Measurements from ENCODE around the gene FRMD4A. TPM values are rescaled to one million over a fixed set of nuclear protein-coding genes. Genes with fewer than 3 reads are reported as not detected.

FRMD4A gene
- total RNA-seq, 6 donors from 2014 or later = 22.3 to 114 (median 52.3) TPM

GRCh38 chr10:13722747-13723653 lies 607.7 kb downstream of the FRMD4A start:
- no peak overlapping the region for H3K4me3 ChIP-seq
- 96% methylated on average over 4 of the region's 4 CpGs for WGBS, 2 donors
- no peak overlapping the region for H3K27ac ChIP-seq
- DNase-seq (no peak), ATAC-seq (ENCODE audit: low FRiP score in 2 of 2) (no peak)
- no peaks in the 10 kb centered on the region for H3K9me3 ChIP-seq
- no peaks in the 10 kb centered on the region for H3K27me3 ChIP-seq
- peaks cover 14 to 20% (median 17%) of the 10 kb centered on the region in 4 donors for H3K4me1 ChIP-seq
- TF ChIP-seq POLR2A (IDR thresholded peaks at IDR 0.05) = no peak
- no peak for TF ChIP-seq CTCF (IDR thresholded peaks at IDR 0.05)
- TF ChIP-seq EP300 (IDR thresholded peaks at IDR 0.05) = no peak
- no peak for TF ChIP-seq POLR2AphosphoS5 (IDR thresholded peaks at IDR 0.05)
- H3K36me3 ChIP-seq = no peaks in the 10 kb centered on the region

- ATAC-seq (ENCODE audit: low FRiP score in 2 of 2) (no peak), DNase-seq (peak in 1 of 2 donors; percentile 34)
- Histone ChIP-seq H3K4me3 (no peak overlapping the region), H3K9me3 (no peaks in the 10 kb centered on the region), H3K27me3 (no peaks in the 10 kb centered on the region), H3K27ac (no peak overlapping the region), H3K36me3 (no peaks in the 10 kb centered on the region), H3K4me1 (peaks cover 22 to 28% (median 24%) of the 10 kb centered on the region in 4 donors)
- WGBS, 2 donors = 94 to 97% methylated on average over 7 of the region's 7 CpGs
- TF ChIP-seq POLR2A (IDR thresholded peaks at IDR 0.05) (no peak), POLR2AphosphoS5 (IDR thresholded peaks at IDR 0.05) (no peak), CTCF (IDR thresholded peaks at IDR 0.05) (no peak), EP300 (IDR thresholded peaks at IDR 0.05) (no peak)
These were observed 609.2 kb downstream of the FRMD4A start for GRCh38 chr10:13721486-13721885.

- H3K36me3 ChIP-seq = no peaks in the 10 kb centered on the region
- TF ChIP-seq POLR2AphosphoS5 (IDR thresholded peaks at IDR 0.05) (no peak), POLR2A (IDR thresholded peaks at IDR 0.05) (no peak), EP300 (IDR thresholded peaks at IDR 0.05) (no peak), CTCF (IDR thresholded peaks at IDR 0.05) (no peak)
- no peak overlapping the region for H3K27ac ChIP-seq
- DNase-seq (no peak), ATAC-seq (ENCODE audit: low FRiP score in 2 of 2) (no peak)
- H3K4me3 ChIP-seq = no peak overlapping the region
- peaks cover 22 to 30% (median 24%) of the 10 kb centered on the region in 4 donors for H3K4me1 ChIP-seq
- WGBS, 2 donors = 77 to 86% methylated on average over 4 of the region's 4 CpGs
- no peaks in the 10 kb centered on the region for H3K9me3 ChIP-seq
- no peaks in the 10 kb centered on the region for H3K27me3 ChIP-seq
These were observed 610.0 kb downstream of the FRMD4A start for GRCh38 chr10:13720699-13721098.

- TF ChIP-seq CTCF (IDR thresholded peaks at IDR 0.05) (no peak), POLR2A (IDR thresholded peaks at IDR 0.05) (no peak), EP300 (IDR thresholded peaks at IDR 0.05) (no peak), POLR2AphosphoS5 (IDR thresholded peaks at IDR 0.05) (no peak)
- DNase-seq (peak in 1 of 2 donors; percentile 33), ATAC-seq (ENCODE audit: low FRiP score in 2 of 2) (no peak)
- Histone ChIP-seq H3K9me3 (no peaks in the 10 kb centered on the region), H3K4me3 (no peak overlapping the region), H3K27me3 (no peaks in the 10 kb centered on the region), H3K27ac (peak overlapping the region in 3 of 4 donors; percentile 11 to 77 (median 37)), H3K36me3 (no peaks in the 10 kb centered on the region), H3K4me1 (peaks cover 22 to 30% (median 24%) of the 10 kb centered on the region in 4 donors)
- WGBS, 2 donors = 52 to 54% methylated on average over 4 to 5 of the region's 5 CpGs
These were observed 611.3 kb downstream of the FRMD4A start for GRCh38 chr10:13719425-13719824.

All from upper lobe of left lung (tissue), 6 donors.